DMS153 treated with DMSO at 0.1 percent for 48 hours (cell line): ENCODE results near the gene GRIN2C.

Experiments used
- DNase-seq: peaks from one replicate; lab custom pipeline; 2025; ENCODE audit not compliant: unreplicated experiment; lab: John Stamatoyannopoulos, UW

Gene GRIN2C

GRCh38 chr17:74864866-74865395 lies 5.2 kb upstream of the GRIN2C start:
- peak; percentile 19 for DNase-seq

- no peak for DNase-seq
These were observed 4.7 kb upstream of the GRIN2C start for GRCh38 chr17:74864297-74864865.

GRCh38 chr17:74863420-74864296 lies 4.0 kb upstream of the GRIN2C start:
- no peak for DNase-seq

GRCh38 chr17:74862919-74863318 lies 3.2 kb upstream of the GRIN2C start:
- no peak for DNase-seq

- DNase-seq = no peak
These were observed 2.6 kb upstream of the GRIN2C start for GRCh38 chr17:74862108-74862901.

GRCh38 chr17:74861662-74862107 lies 2.0 kb upstream of the GRIN2C start:
- no peak for DNase-seq

- DNase-seq = no peak
These were observed 1.4 kb upstream of the GRIN2C start for GRCh38 chr17:74860872-74861661.

- DNase-seq = no peak
These were observed 665 bp upstream of the GRIN2C start for GRCh38 chr17:74860229-74860871.

GRCh38 chr17:74858672-74859458 lies 820 bp downstream of the GRIN2C start:
- no peak for DNase-seq

GRCh38 chr17:74857191-74857590 lies 2.5 kb downstream of the GRIN2C start:
- no peak for DNase-seq

GRCh38 chr17:74856112-74856511 lies 3.6 kb downstream of the GRIN2C start:
- DNase-seq = no peak

- DNase-seq = no peak
These were observed 4.4 kb downstream of the GRIN2C start for GRCh38 chr17:74855323-74855722.

- no peak for DNase-seq
These were observed 4.9 kb downstream of the GRIN2C start for GRCh38 chr17:74854792-74855191.

GRCh38 chr17:74853669-74854068 lies 6.0 kb downstream of the GRIN2C start:
- no peak for DNase-seq

- no peak for DNase-seq
These were observed 6.7 kb downstream of the GRIN2C start for GRCh38 chr17:74853048-74853397.

GRCh38 chr17:74852237-74853047 lies 7.2 kb downstream of the GRIN2C start:
- peak; percentile 86 for DNase-seq

- DNase-seq = peak; percentile 38
These were observed 8.0 kb downstream of the GRIN2C start for GRCh38 chr17:74851612-74852236.

GRCh38 chr17:74850914-74851313 lies 8.8 kb downstream of the GRIN2C start:
- no peak for DNase-seq
